ENCODE results near the gene ELP2. TPM values are rescaled to one million over a fixed set of nuclear protein-coding genes. Genes with fewer than 3 reads are reported as not detected.

Gene ELP2
- total RNA-seq, 1 donor from 2014 or later = 143 TPM

GRCh38 chr18:36101943-36102342 is 27.8 kb upstream of the ELP2 start:
- Mint-ChIP-seq H3K4me3 (no peak overlapping the region), H3K9me3 (peaks cover 33% of the 10 kb centered on the region), H3K27ac (no peak overlapping the region), H3K27me3 (ENCODE audit: low read depth) (peaks cover 4% of the 10 kb centered on the region), H3K36me3 (no peaks in the 10 kb centered on the region), H3K4me1 (peaks cover 6% of the 10 kb centered on the region)
- no peak for DNase-seq (ENCODE audit: low spot score in 2 of 2, unreplicated experiment in 2 of 2)
- no peak for TF ChIP-seq CTCF (IDR thresholded peaks at IDR 0.05; ENCODE audit: unreplicated experiment)

GRCh38 chr18:36104749-36105148 is 24.9 kb upstream of the ELP2 start:
- peaks cover 3% of the 10 kb centered on the region for H3K36me3 Mint-ChIP-seq
- H3K9me3 Mint-ChIP-seq = peaks cover 33% of the 10 kb centered on the region
- no peak overlapping the region for H3K4me3 Mint-ChIP-seq
- H3K4me1 Mint-ChIP-seq = no peaks in the 10 kb centered on the region
- no peak overlapping the region for H3K27ac Mint-ChIP-seq
- DNase-seq (ENCODE audit: low spot score in 2 of 2, unreplicated experiment in 2 of 2) = no peak
- H3K27me3 Mint-ChIP-seq (ENCODE audit: low read depth) = no peaks in the 10 kb centered on the region
- no peak for TF ChIP-seq CTCF (IDR thresholded peaks at IDR 0.05; ENCODE audit: unreplicated experiment)

GRCh38 chr18:36107477-36107876 is 22.2 kb upstream of the ELP2 start:
- DNase-seq (ENCODE audit: low spot score in 2 of 2, unreplicated experiment in 2 of 2) = no peak
- Mint-ChIP-seq H3K36me3 (peaks cover 20% of the 10 kb centered on the region), H3K9me3 (peaks cover 23% of the 10 kb centered on the region), H3K27me3 (ENCODE audit: low read depth) (no peaks in the 10 kb centered on the region), H3K4me3 (no peak overlapping the region), H3K4me1 (no peaks in the 10 kb centered on the region), H3K27ac (no peak overlapping the region)
- TF ChIP-seq CTCF (IDR thresholded peaks at IDR 0.05; ENCODE audit: unreplicated experiment) = no peak

GRCh38 chr18:36108196-36108595 is 21.5 kb upstream of the ELP2 start:
- H3K27me3 Mint-ChIP-seq (ENCODE audit: low read depth) = no peaks in the 10 kb centered on the region
- peaks cover 24% of the 10 kb centered on the region for H3K36me3 Mint-ChIP-seq
- no peak for DNase-seq (ENCODE audit: low spot score in 2 of 2, unreplicated experiment in 2 of 2)
- no peak overlapping the region for H3K4me3 Mint-ChIP-seq
- no peak for TF ChIP-seq CTCF (IDR thresholded peaks at IDR 0.05; ENCODE audit: unreplicated experiment)
- no peak overlapping the region for H3K27ac Mint-ChIP-seq
- H3K4me1 Mint-ChIP-seq = no peaks in the 10 kb centered on the region
- H3K9me3 Mint-ChIP-seq = peaks cover 17% of the 10 kb centered on the region

- no peak for DNase-seq (ENCODE audit: low spot score in 2 of 2, unreplicated experiment in 2 of 2)
- H3K4me1 Mint-ChIP-seq = no peaks in the 10 kb centered on the region
- H3K27ac Mint-ChIP-seq = no peak overlapping the region
- peaks cover 25% of the 10 kb centered on the region for H3K36me3 Mint-ChIP-seq
- peaks cover 13% of the 10 kb centered on the region for H3K9me3 Mint-ChIP-seq
- H3K4me3 Mint-ChIP-seq = no peak overlapping the region
- TF ChIP-seq CTCF (IDR thresholded peaks at IDR 0.05; ENCODE audit: unreplicated experiment) = no peak
- H3K27me3 Mint-ChIP-seq (ENCODE audit: low read depth) = no peaks in the 10 kb centered on the region
These were observed 21.1 kb upstream of the ELP2 start for GRCh38 chr18:36108601-36109000.

GRCh38 chr18:36109737-36110136 is 20.0 kb upstream of the ELP2 start:
- no peak for TF ChIP-seq CTCF (IDR thresholded peaks at IDR 0.05; ENCODE audit: unreplicated experiment)
- DNase-seq (ENCODE audit: low spot score in 2 of 2, unreplicated experiment in 2 of 2) = no peak
- Mint-ChIP-seq H3K27me3 (ENCODE audit: low read depth) (no peaks in the 10 kb centered on the region), H3K4me3 (no peak overlapping the region), H3K36me3 (peaks cover 31% of the 10 kb centered on the region), H3K4me1 (peaks cover 2% of the 10 kb centered on the region), H3K9me3 (peaks cover 3% of the 10 kb centered on the region), H3K27ac (no peak overlapping the region)

Measured in mesothelial cell of epicardium (in vitro differentiated cells).